ENCODE data around the gene DHRS3.

Gene DHRS3

DNA sequence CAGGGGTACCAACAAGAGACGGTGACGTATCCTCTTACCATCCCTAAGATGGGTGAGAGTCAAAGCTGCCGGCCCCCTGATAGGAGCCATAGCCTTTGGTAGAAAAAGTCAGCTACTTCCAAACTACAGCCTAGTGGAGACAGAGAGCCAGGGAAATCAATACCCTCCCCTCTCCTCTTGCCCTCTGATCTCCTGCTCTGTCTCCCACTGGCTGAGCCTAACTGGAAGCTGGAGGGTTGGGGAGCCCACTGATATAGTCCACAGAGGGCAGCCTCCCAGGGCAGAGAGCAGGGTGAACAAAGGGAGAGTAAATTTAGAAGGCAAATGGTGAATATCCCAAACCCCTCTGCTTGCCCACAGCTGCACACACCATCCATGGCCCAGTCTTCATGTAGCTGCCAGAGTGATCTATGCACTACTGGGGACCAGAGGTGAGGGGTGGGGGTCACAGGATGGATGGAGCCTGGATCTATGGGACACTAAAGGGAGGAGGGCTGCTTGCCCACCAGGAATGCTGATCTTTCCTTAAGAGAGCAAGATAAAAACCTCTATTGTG lies 80.0 kb downstream of the DHRS3 start:
- Histone ChIP-seq H3K4me3 (ENCODE audit: low read depth in 1 of 2, low read length in 1 of 2) (no peak overlapping the region), H3K9me3 (no peaks in the 10 kb centered on the region), H3K36me3 (no peaks in the 10 kb centered on the region), H3K27ac (no peak overlapping the region), H3K4me1 (ENCODE audit: control insufficient read depth in 1 of 2, insufficient read depth in 1 of 2, low read depth in 1 of 2, low read length in 1 of 2) (no peaks in the 10 kb centered on the region), H3K27me3 (peaks cover 15% of the 10 kb centered on the region)
- TF ChIP-seq, protein P1, sequence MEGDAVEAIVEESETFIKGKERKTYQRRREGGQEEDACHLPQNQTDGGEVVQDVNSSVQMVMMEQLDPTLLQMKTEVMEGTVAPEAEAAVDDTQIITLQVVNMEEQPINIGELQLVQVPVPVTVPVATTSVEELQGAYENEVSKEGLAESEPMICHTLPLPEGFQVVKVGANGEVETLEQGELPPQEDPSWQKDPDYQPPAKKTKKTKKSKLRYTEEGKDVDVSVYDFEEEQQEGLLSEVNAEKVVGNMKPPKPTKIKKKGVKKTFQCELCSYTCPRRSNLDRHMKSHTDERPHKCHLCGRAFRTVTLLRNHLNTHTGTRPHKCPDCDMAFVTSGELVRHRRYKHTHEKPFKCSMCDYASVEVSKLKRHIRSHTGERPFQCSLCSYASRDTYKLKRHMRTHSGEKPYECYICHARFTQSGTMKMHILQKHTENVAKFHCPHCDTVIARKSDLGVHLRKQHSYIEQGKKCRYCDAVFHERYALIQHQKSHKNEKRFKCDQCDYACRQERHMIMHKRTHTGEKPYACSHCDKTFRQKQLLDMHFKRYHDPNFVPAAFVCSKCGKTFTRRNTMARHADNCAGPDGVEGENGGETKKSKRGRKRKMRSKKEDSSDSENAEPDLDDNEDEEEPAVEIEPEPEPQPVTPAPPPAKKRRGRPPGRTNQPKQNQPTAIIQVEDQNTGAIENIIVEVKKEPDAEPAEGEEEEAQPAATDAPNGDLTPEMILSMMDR (IDR thresholded peaks at IDR 0.05): no peak

GRCh38 chr1:12537294-12537693 lies 80.7 kb downstream of the DHRS3 start:
- Histone ChIP-seq H3K4me1 (ENCODE audit: control insufficient read depth in 1 of 2, insufficient read depth in 1 of 2, low read depth in 1 of 2, low read length in 1 of 2) (no peaks in the 10 kb centered on the region), H3K4me3 (ENCODE audit: low read depth in 1 of 2, low read length in 1 of 2) (no peak overlapping the region), H3K36me3 (no peaks in the 10 kb centered on the region), H3K27me3 (peaks cover 15% of the 10 kb centered on the region), H3K9me3 (no peaks in the 10 kb centered on the region), H3K27ac (no peak overlapping the region)
- TF ChIP-seq, protein P1 (IDR thresholded peaks at IDR 0.05): no peak

DNA sequence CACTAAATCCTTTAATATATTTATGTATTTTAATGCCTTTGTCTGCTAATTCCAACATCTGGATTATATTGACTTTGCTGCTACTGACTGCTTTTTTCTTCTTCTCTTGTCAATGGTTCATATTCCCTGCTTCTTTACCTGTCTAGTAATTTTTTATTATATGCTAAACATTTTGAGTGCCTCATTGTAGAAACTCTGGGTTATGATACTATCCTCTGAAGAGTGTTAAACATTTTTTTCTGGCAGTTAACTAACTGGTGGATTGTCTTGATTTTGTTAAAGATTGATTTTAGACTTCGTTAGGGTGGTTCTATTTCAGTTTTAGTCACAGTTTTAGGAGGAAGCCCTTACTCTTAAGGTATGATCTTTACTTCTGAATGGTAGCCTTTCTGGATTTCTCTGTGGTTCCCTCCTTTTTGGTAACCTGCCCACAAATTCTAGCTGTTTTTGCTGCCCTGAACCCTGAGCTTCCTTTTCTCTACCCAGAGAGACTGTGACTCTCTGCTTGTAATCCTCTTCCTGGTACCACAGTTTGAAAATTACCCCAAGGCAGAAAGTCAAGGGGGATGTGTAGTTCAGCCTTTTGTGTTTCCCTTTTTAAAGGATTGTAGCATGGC lies 81.9 kb downstream of the DHRS3 start:
- no peaks in the 10 kb centered on the region for H3K36me3 ChIP-seq
- H3K4me3 ChIP-seq (ENCODE audit: low read depth in 1 of 2, low read length in 1 of 2): no peak overlapping the region
- TF ChIP-seq, protein P1 (IDR thresholded peaks at IDR 0.05): no peak
- no peaks in the 10 kb centered on the region for H3K4me1 ChIP-seq (ENCODE audit: control insufficient read depth in 1 of 2, insufficient read depth in 1 of 2, low read depth in 1 of 2, low read length in 1 of 2)
- H3K9me3 ChIP-seq: no peaks in the 10 kb centered on the region
- H3K27me3 ChIP-seq: peaks cover 15% of the 10 kb centered on the region
- no peak overlapping the region for H3K27ac ChIP-seq

DNA sequence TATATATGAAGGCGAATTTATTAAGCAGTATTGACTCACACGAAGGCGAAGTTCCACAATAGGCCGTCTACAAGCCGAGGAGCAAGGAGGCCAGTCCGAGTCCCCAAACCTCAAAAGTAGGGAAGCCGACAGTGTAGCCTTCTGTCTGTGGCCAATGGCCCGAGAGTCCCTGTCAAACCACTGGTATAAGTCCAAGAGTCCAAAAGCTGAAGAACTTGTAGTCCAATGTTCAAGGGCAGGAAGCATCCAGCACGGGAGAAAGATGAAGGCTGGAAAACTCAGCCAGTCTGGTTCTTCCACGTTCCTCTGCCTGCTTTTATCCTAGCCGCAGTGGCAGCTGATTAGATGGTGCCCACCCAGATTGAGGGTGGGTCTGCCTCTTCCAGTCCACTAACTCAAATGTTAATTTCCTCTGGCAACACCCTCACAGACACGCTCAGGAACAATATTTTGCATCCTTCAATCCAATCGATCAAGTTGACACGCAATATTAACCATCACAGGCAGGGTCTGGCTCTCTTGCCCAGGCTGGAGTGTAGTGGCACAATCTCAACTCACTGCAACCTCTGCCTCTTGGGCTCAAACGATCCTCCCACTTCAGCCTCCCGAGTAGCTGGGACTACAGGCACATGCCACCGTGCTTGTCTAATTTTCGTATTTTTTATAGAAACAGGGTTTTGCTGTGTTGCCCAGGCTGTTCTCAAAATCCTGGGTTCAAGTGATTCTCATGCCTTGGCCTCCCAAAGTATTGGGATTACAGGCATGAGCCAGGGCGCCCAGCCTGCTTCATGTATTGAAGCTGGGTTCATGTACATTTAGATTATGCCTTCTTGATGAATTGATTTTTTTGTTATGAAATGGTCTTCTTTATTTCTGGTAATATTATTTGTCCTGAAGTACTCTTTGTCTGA lies 85.3 kb downstream of the DHRS3 start:
- no peaks in the 10 kb centered on the region for H3K27me3 ChIP-seq
- TF ChIP-seq, protein P1 (IDR thresholded peaks at IDR 0.05): no peak
- H3K36me3 ChIP-seq: no peaks in the 10 kb centered on the region
- H3K4me1 ChIP-seq (ENCODE audit: control insufficient read depth in 1 of 2, insufficient read depth in 1 of 2, low read depth in 1 of 2, low read length in 1 of 2): no peaks in the 10 kb centered on the region
- no peak overlapping the region for H3K27ac ChIP-seq
- H3K9me3 ChIP-seq: no peaks in the 10 kb centered on the region
- no peak overlapping the region for H3K4me3 ChIP-seq (ENCODE audit: low read depth in 1 of 2, low read length in 1 of 2)

DNA sequence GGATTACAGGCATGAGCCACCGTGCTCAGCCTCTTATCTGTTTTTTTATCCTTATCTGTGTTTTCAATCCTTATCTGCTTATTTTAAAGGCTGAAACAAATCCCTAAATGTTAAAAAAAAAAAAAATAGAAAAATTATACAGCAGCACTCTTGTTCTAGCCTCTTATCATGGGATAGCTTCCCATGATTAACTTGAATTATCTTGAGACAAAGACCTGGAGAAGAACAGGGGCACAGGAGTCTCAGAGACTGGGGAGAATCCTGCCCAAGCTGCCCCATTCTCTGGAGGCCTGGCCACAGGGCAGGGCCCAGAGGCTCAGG lies 86.9 kb downstream of the DHRS3 start:
- Histone ChIP-seq H3K4me3 (ENCODE audit: low read depth in 1 of 2, low read length in 1 of 2) (no peak overlapping the region), H3K36me3 (no peaks in the 10 kb centered on the region), H3K27ac (no peak overlapping the region), H3K4me1 (ENCODE audit: control insufficient read depth in 1 of 2, insufficient read depth in 1 of 2, low read depth in 1 of 2, low read length in 1 of 2) (no peaks in the 10 kb centered on the region), H3K27me3 (no peaks in the 10 kb centered on the region), H3K9me3 (no peaks in the 10 kb centered on the region)
- TF ChIP-seq, protein P1 (IDR thresholded peaks at IDR 0.05): no peak

All from neutrophil (primary cell).